Measurements from ENCODE around the gene ZNF688. TPM values are rescaled to one million over a fixed set of nuclear protein-coding genes. Genes with fewer than 3 reads are reported as not detected.

Gene ZNF688
- total and polyA plus RNA-seq, 12 donors, result 6.3 to 23.8 (median 12.4) TPM

- 6 to 7% methylated on average over 22 of the region's 22 CpGs for WGBS, 2 donors
- no peaks in the 10 kb centered on the region for H3K9me3 ChIP-seq
- DNase-seq, result peak; percentile 34 to 38
- H3K4me3 ChIP-seq, result peak overlapping the region; percentile 65 to 90 (median 83)
- TF ChIP-seq CTCF (IDR thresholded peaks at IDR 0.05), result no peak
- H3K27ac ChIP-seq, result peak overlapping the region; percentile 96 to 99 (median 99)
- no peaks in the 10 kb centered on the region for H3K27me3 ChIP-seq
- H3K4me1 ChIP-seq, result peaks cover 6 to 50% (median 23%) of the 10 kb centered on the region in 9 donors
- intact Hi-C loops (cut with DNase I), result loop anchor here in 6 of 10 donors (1.0 to 10.0 kb wide), 8 partner anchors 12 to 126 kb away; partner anchors contain the start of genes ZNF768 (in 4 of the 6), ZNF747 (in 2 of the 6), ZNF785 (in 2 of the 6) and PRR14 (in 1 of the 6)
- peak in 6 of 8 donors; percentile 2 to 21 (median 12) for ATAC-seq
- peaks cover 0 to 14% (median 0%) of the 10 kb centered on the region in 9 donors for H3K36me3 ChIP-seq
Measured at GRCh38 chr16:30570636-30571444, 674 bp downstream of the ZNF688 start.

DNA sequence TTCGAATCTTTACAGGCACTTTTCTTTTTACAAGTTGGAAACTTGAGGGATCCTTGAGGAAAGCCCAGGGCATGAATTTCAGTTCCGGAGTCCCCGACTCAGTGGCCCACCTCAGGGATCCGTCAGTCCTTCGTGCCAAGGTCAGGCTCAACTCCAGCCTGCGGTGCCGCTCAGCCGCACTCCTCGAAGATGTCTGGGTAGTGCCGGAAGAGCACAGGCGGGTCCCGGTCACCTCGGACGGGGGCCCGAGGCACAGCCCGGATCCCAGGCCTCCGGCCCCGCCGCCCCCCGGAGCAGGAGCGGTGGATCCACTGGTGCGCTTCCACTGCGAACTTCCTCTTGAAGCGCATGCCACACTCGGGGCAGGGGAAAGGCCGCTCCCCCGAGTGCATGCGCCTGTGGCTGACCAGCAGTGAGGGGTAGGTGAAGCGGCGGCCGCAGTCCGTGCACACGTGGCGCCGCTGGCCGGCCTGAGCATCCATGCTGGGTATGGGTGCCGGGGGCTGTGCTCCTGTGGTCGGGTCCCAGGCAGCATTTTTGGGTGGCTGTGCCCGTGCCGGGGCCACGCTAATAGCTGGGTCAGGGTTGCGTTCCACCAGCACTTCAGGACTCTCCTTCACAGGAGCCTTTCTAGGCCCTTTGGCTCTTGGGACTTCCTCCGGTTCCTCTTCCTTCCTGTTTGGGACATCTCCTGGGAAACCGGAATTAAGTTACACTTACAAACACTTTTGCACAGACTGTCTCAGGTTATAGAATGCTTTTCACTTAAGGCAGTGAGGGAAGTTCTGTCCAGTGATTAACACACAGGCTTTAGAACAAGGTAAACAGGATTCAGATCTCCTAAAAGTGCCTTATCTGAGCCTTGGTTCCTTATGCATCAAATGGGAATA is 1.5 kb downstream of the ZNF688 start:
- 68 to 81% methylated on average over 44 of the region's 44 CpGs for WGBS, 2 donors
- intact Hi-C loops (cut with DNase I), result loop anchor here in 7 of 10 donors (1.0 to 10.0 kb wide), 8 partner anchors 11 to 135 kb away; partner anchors contain the start of genes ZNF768 (in 4 of the 7), ZNF747 (in 2 of the 7), DCTPP1 (in 1 of the 7) and PRR14 (in 1 of the 7)
- Histone ChIP-seq H3K36me3 (peaks cover 0 to 13% (median 0%) of the 10 kb centered on the region in 9 donors), H3K4me3 (peak overlapping the region in 8 of 10 donors; percentile 69 to 90 (median 84)), H3K4me1 (peaks cover 6 to 50% (median 23%) of the 10 kb centered on the region in 9 donors), H3K27ac (peak overlapping the region in 9 of 10 donors; percentile 96 to 99 (median 99)), H3K27me3 (no peaks in the 10 kb centered on the region), H3K9me3 (no peaks in the 10 kb centered on the region)
- TF ChIP-seq CTCF (IDR thresholded peaks at IDR 0.05), result no peak
- DNase-seq, result no peak
- no peak for ATAC-seq

DNA sequence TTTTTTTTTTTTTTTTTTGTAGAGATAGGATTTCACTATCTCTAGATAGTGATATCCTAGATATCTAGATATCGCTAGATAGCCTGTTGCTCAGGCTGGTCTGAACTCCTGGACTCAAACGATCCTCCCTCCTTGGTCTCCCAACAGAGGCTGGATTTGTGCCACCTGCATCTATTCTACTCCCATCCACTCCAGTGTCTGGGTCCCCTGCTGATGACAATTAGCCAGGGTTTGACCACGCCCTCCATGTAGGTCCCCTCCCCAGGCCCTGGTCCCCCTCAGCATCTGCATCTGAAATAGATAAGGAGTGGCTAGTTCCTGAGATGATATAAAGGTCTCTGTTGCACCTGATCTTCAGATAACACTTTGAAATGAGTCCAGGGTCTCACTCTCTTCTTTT is 2.2 kb downstream of the ZNF688 start:
- H3K27ac ChIP-seq, result peak overlapping the region in 3 of 10 donors; percentile 79 to 99 (median 99)
- intact Hi-C loops (cut with DNase I), result loop anchor here in 1 of 10 donors (10.0 kb wide), 1 partner anchor 134 kb away; the partner anchor contains the start of gene DCTPP1

More for the DNA sequence above, 2.2 kb downstream of the ZNF688 start:
- ATAC-seq (no peak), DNase-seq (no peak)
- no peaks in the 10 kb centered on the region for H3K27me3 ChIP-seq
- WGBS, 2 donors, result 89 to 91% methylated on average over 3 of the region's 3 CpGs
- H3K4me3 ChIP-seq, result no peak overlapping the region
- peaks cover 6 to 50% (median 23%) of the 10 kb centered on the region in 9 donors for H3K4me1 ChIP-seq
- no peaks in the 10 kb centered on the region for H3K9me3 ChIP-seq
- TF ChIP-seq CTCF (IDR thresholded peaks at IDR 0.05), result no peak
- peaks cover 0 to 13% (median 0%) of the 10 kb centered on the region in 9 donors for H3K36me3 ChIP-seq

Measured in heart right ventricle (tissue), 16 donors.